Bone marrow (tissue), 2 donors: ENCODE results near the gene ZNF12.
"Not testable (repeated sequence)": the region's sequence is repeated elsewhere in the genome, so short reads cannot be mapped to it uniquely, and the experiment has no call there.

ENCODE experiments used
- DNase-seq, 2 donors: peaks; one replicate each; lab custom pipeline; 2025; lab: John Stamatoyannopoulos, UW

The ZNF12 gene

DNA sequence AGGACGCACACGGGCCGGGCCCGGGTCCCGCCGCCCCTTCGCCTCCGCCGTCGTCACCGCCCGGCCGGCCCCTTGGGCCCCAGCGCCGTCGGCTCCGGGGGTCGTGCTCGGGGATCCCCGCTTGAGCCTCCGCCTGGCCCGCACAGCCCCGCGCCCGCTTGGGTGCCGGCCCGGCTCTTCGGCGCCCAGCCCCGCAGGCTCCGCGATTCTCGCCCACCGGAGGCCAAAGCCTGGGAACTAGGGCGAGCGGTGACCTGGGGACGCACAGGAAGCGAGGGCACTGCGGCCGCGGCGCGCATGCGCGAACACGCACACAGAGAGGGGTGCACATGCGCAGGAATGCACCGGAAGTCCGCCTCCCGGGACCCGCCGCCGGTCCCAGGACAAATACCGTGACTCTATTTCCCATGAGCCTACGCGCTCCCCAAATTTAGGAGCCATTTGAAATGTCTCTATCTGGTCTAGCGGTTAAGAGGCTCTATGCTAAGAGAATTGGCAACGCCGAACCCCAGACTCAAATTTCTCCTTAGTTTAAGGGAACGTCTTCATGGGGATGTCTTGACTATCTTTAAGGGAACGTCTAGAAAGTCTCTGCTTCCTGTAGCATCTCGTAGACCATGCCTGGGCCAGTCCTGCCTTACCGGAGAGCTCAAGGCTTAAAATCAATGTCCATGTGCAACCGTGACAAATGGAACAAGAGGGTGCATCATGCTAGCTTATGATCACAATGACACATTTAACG lies at the start of gene ZNF12:
ZNF12 (minus strand) TSS at position 282 of the 742 bp plus-strand sequence. CDS start 1,774 bp downstream, outside the sequence.
- DNase-seq: peak; percentile 83

GRCh38 chr7:6753964-6754363 lies 47.2 kb upstream of the ZNF12 start, which contains the start of gene RSPH10B2:
Gene RSPH10B2, plus strand, starts transcription at chr7:6754103. Its CDS starts 3,575 bp downstream, at chr7:6757678.
- not testable (repeated sequence) for DNase-seq

DNA sequence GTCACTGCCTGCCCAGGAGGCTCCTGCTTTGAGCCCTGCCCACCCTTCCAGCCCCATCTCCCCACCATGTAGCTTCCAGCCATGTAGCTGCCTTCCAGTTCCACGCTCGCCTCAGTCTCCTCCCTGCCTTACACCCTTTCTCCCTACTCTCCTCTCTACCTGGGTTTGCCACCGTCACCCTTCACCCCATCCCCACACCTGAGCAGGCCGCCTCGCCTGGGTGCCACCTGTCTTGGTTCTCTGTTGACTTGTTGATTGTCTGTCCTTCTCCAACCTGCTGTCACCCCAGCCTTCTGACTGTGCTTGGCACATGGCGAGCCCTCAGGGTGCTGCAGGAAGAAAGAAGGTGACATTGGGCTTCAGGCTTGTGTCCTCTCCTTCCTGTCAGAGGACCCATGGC lies 43.4 kb upstream of the ZNF12 start:
- not testable (repeated sequence) for DNase-seq

- not testable (repeated sequence) for DNase-seq
Observed at GRCh38 chr7:6749335-6749734, 42.6 kb upstream of the ZNF12 start.

DNA sequence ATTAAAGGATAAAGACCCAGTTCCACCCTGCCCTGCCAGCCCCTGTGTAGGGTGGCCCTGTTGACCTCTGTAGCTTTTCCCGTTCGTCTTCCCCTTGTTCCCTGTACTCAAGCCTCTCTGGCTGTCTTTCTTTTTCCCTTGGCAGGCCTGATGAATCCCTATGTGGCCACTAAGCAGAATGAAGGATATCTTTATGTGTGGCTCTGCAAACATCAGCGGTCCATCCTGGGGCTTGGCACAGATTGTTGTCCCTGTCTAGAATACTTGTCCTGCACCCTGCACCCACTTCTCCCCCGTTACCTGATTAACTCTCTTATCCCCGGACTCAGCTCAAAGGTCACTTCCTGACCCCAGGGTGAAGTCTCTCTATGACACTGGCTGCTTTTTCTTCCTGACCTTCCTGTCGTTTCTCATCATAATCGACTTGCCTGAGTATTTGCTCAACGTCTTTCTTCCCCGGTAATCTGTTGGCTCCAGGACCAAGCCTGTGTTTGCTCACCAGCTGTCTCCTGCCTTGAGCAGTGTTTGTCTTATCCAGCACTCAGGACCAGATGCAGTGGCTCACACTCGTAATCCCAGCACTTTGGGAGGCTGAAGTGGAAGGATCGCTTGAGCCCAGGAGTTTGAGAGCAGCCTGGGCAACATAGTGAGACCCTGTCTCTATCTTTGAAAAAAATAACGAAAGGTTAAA lies 37.8 kb upstream of the ZNF12 start:
- not testable (repeated sequence) for DNase-seq

GRCh38 chr7:6738415-6738814 lies 31.7 kb upstream of the ZNF12 start:
- DNase-seq: not testable (repeated sequence)

- DNase-seq: no peak
Observed at GRCh38 chr7:6730343-6730633, 23.5 kb upstream of the ZNF12 start.

- peak; percentile 63 to 84 for DNase-seq
Observed at GRCh38 chr7:6729492-6730342, 23.0 kb upstream of the ZNF12 start.

GRCh38 chr7:6728893-6729491 lies 22.2 kb upstream of the ZNF12 start:
- not testable (repeated sequence) for DNase-seq

DNA sequence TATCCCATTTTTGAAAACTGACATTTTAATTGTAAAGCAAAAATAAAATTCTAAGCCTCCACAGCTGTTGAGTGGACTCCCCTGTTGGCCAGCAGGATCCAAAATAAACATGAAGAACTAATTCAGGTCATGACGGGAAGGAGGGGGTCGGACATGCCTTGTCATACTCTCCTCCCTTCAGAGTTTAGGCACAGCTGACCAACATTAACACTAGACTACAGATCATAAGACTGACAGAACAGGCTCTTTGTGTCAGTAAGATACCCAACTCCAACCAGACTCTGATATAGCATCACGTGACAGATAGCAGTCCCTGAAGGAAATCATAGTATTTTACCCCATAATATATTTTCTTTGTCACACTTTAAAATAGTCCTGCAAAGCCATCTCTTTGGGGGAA lies 20.9 kb upstream of the ZNF12 start:
- no peak for DNase-seq

GRCh38 chr7:6726341-6726740 lies 19.6 kb upstream of the ZNF12 start:
- DNase-seq: not testable (repeated sequence)

- no peak for DNase-seq
Observed at GRCh38 chr7:6725003-6725402, 18.3 kb upstream of the ZNF12 start.

DNA sequence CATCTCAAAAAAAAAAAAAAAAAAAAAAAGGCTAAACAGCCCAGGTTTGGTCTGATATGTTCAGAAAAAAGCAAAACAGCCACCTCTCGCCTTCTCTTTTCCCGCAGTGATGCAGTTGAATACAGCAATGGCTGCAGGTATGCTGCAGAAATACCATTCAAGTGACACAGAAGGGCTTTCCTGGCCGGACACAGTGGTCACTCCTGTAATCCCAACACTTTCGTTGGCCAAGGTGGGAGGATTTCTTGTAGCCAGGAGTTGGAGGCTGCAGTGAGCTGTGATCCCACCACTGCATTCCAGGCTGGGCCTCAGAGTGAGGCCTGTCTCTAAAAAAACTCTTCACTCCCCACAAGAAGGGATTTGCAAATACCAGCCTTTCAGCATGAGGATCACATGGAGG lies 17.6 kb upstream of the ZNF12 start:
- not testable (repeated sequence) for DNase-seq

DNA sequence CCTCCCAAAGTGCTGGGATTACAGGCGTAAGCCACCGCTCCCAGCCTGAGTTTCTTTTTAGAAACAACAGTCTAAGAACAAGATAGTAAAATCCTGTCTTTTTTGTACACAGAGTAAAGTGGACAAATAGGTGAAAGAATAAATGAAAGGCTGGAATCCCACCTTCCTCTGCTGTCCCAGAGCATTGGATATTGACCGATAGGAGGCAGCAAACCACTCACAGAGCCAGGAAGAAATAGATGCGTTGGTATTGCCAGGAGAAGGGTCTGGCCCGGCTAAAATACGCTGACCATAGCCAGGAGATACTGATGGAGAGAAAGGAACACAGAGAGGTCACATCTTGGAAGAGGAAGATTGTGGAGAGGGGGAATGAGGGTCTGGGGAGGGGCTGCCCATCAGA lies 11.4 kb upstream of the ZNF12 start:
- DNase-seq: no peak

- not testable (repeated sequence) for DNase-seq
Observed at GRCh38 chr7:6715898-6716297, 9.2 kb upstream of the ZNF12 start.

DNA sequence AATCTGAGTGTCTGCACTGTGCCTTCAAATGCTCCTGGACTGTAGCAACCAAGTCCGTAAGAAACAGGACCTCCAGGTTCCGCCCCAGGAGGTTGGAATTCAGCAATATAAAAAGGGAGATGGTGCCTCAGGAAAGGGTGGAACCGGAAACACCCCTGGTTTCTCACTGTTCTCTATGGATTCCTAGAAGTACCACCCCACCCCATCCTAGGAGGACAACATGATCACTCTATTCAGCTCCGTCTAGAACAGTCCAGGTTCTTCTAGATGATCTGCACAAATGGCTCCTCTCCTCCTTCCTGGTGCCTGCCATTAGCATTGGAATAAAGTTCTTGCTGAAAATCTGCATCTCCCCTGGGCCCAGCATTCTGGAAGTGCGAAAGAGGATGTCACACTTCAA lies 7.6 kb upstream of the ZNF12 start:
- DNase-seq: no peak

GRCh38 chr7:6709808-6710207 lies 3.1 kb upstream of the ZNF12 start:
- DNase-seq: no peak

DNA sequence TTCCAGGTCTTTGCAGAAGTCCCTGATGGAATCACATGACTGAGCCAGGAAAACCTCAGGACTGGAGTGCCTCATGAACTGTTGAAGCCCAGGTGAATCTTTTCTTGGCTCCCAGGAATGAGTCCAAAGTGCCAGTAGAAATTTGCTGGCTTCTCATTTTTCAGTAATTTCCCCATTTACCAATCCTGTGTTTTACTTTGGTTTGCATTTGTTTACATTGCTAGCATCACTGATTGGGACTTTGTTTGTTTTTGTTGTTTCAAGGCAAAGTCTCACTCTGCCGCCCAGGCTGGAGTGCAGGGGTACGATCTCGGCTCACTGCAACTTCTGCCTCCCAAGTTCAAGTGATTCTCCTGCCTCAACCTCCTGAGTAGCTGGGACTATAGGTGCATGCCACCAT lies 1.6 kb upstream of the ZNF12 start:
- DNase-seq: no peak

DNA sequence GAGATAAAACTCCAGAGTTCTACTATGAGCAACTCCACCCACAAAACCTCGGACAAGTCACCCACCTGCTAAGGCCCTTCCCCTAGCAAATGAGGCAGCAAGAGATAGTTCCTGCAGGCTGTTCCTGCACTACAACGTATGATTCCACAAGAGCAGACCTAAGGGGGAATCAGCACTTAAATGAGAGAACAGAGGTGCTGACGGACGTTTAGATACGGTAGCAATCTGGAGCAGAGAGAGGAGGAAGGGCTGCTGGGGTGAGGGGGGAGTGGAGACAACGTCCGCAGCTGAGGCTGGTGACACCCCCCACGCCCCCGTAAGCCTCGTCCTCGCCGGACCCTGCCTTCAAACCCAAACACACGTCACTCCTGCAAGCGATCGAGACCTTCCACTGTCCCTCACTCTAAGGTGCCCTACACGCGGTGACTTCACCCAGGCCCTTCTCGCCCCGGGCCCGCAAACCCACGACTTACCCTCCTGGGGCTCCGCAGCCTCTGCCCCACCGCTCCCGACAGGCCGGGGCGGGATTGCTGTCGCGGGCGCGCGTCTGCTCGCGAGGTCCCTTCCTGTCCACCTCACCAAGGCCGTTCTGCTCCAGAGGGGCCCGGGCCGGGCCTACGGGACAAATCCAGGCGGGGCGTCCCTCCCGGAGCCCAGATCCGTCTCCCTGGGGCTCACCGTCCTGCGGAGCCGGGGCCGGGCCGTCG lies 635 bp downstream of the ZNF12 start:
- DNase-seq: peak; percentile 1 to 40

DNA sequence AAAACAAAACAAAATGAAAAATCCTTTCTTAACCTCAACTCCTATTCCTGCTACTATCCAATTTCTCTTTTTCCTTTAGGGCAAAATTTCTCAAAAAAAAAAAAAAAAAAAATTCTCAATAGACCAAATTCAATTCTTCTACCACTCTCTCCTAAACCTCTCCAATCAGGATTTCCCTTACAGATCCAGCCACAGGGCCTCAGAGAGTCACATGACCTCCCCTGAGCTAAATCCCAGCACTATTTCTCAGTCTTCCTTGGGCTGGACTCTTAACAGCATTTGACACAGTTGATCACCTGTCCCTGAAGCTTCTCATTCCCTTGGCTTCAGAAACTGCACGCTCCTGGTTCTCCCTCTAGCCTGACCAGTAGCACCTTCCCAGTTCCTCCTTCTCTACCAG lies 4.9 kb downstream of the ZNF12 start:
- no peak for DNase-seq

DNA sequence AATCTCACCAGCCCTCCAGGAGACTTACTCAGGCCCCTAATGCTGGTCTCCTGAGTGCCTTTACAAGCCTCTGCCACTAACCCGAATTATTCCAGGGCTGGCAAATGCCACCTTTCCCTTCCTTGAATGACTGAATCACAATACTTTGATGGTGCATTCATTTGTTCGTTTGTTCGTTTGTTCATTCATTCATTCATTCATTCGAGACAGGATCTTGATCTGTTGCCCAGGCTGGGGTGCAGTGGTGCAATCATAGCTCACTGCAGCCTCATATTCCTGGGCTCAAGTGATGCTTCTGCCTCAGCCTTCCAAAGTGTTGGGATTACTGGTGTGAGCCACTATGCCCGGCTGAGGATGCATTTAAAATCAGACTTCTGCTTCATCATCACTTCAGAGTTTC lies 6.0 kb downstream of the ZNF12 start:
- DNase-seq: no peak
